K562 (cell line): Measurements from ENCODE around the gene SND1.

Source experiments
- CTCF ChIP-seq, 3 experiments: IDR thresholded peaks in 2 of 3; conservative IDR thresholded peaks in 1 of 3; 2 replicates each; pipeline ENCODE4 v1.5.1; 2011 to 2012; ENCODE audit warnings: low read length in 3 of 3, mild to moderate bottlenecking in 3 of 3, control low read depth in 2 of 3, improper control_type of control experiment in 1 of 3, inconsistent platforms in 1 of 3, low read depth in 1 of 3, mixed read lengths in 1 of 3, moderate library complexity in 1 of 3; ENCODE audit not compliant: insufficient read depth in 2 of 3
- FOXA3 ChIP-seq, 2 experiments: fragments of 450-650 bp in 1 of 2; sonication (generic) in 1 of 2; formaldehyde crosslinking; IDR thresholded peaks in 1 of 2; conservative IDR thresholded peaks in 1 of 2; 2 replicates each; pipeline versions ENCODE4 v1.4.0 to v1.8.0; 2020 to 2022; ENCODE audit warnings: mild to moderate bottlenecking in 2 of 2, missing genetic modification reagents in 1 of 2
- FOXM1 ChIP-seq, 2 experiments: fragments of 450-650 bp in 1 of 2; sonication (generic) in 1 of 2; formaldehyde crosslinking in 1 of 2; IDR thresholded peaks; 2 replicates each; pipeline versions ENCODE4 v1.6.1 to v1.9.0; 2017 to 2022; ENCODE audit warnings: low read depth in 2 of 2, mild to moderate bottlenecking in 2 of 2, missing genetic modification reagents in 1 of 2, moderate library complexity in 1 of 2
- POLR2A ChIP-seq: fragments of 450-650 bp; conservative IDR thresholded peaks from 2 replicates; pipeline ENCODE4 v1.6.1; 2016
- PPARD ChIP-seq: fragments of 250-450 bp; sonication (Bioruptor Pico); IDR thresholded peaks from 2 replicates; pipeline ENCODE4 v1.8.0; 2022; ENCODE audit warnings: inconsistent platforms, mild to moderate bottlenecking, moderate library complexity
- ZNF592 ChIP-seq: fragments of 450-650 bp; IDR thresholded peaks from 2 replicates; pipeline ENCODE4 v1.6.1; 2017; ENCODE audit warnings: antibody characterized with exemption, mild to moderate bottlenecking

- TF ChIP-seq CTCF (IDR thresholded peaks at IDR 0.05 in 2 of 3, conservative IDR thresholded peaks at IDR 0.05 in 1 of 3; ENCODE audit: insufficient read depth in 2 of 3, low read depth in 1 of 3, low read length in 3 of 3) = no peak
- TF ChIP-seq FOXA3 (CRISPR knock-in tag; conservative IDR thresholded peaks at IDR 0.05 in 1 of 2, IDR thresholded peaks at IDR 0.05 in 1 of 2) = no peak
- TF ChIP-seq ZNF592 = no peak
- no peak for TF ChIP-seq FOXM1 (IDR thresholded peaks at IDR 0.05; ENCODE audit: low read depth)
- no peak for TF ChIP-seq FOXM1 (CRISPR knock-in tag; IDR thresholded peaks at IDR 0.05; ENCODE audit: low read depth)
- no peak for TF ChIP-seq POLR2A
- no peak for TF ChIP-seq PPARD (CRISPR knock-in tag)
Observed at GRCh38 chr7:128115821-128116723, 464.1 kb downstream of the SND1 start.
